HG02943 (cell line): ENCODE data around the gene OR10K2.
"Not testable (repeated sequence)": the region's sequence is repeated elsewhere in the genome, so short reads cannot be mapped to it uniquely, and the experiment has no call there.

ENCODE experiments used
- ATAC-seq: cut with Tn5 transposase; IDR thresholded peaks from one replicate; pipeline ENCODE4 v1.9.1; 2021; ENCODE audit warnings: mild to moderate bottlenecking, low read depth, moderate library complexity; ENCODE audit not compliant: unreplicated experiment

OR10K2 gene, protein sequence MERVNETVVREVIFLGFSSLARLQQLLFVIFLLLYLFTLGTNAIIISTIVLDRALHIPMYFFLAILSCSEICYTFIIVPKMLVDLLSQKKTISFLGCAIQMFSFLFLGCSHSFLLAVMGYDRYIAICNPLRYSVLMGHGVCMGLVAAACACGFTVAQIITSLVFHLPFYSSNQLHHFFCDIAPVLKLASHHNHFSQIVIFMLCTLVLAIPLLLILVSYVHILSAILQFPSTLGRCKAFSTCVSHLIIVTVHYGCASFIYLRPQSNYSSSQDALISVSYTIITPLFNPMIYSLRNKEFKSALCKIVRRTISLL

DNA sequence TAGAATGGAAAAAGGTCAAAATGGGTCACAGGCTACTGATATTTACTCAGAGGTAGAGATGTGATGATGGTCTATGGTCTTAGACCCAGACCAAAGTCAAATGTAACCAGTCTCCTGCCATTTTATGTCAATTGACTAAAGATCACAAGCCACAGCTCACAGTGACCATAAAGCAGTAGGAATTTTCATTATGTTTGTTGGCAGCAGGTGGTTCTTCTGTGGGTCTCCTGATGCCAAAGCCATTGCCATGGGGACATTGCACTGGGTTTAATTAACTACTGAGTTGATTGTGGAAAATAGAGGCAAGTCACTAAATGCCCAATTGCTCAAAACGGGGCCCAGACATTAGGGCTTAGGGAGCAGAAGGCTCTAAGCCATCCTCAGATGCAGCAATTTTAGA is at the start of gene OR10K2:
TSS of gene OR10K2 (minus strand) at position 101 of the 400 bp plus-strand sequence. CDS start 5,371 bp downstream, outside the sequence.
- no peak for ATAC-seq

DNA sequence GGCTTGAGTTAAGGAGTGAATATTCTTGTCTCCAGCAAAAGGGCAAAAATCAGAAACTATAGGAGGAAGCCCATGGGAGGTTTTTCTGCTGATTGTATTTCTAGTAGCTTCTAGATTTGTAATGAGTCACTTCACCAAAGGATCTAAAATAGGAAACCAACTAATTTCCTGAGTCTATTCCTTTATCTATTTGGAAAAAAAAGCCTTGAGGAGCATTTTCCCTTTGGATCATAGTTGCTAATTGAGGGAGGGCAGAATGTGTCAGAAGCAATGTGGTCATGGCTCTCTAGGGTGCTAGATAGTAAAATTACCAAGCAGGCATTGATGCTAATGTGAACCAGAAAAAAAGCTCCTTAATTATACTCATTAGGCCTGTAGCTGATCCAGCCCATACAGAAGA is 45.9 kb upstream of the OR10K2 start, which contains the start of gene OR10R2:
TSS of gene OR10R2 (plus strand) at position 301 of the 400 bp plus-strand sequence. CDS start 106 bp downstream, outside the sequence.
- no peak for ATAC-seq

DNA sequence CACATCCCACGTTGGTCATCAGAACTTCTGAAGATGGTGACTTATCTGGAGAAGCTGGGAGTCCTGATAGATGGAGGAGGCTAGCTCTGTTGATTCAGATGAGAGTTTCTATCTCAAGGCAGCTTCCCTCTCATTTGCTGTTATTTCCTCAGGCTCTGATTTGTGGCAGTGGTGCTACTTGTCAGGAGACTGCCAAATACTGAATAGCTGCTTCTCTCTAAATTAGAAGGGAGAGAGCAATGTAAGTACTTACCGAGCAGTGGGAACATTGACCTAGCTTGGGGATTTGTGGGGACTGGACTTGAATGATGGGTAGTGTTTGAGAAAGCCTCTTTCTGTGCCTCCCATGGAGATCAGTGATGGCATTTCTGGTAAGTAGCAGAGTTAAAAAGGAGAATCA is 35.5 kb upstream of the OR10K2 start, which contains the start of gene OR10K1:
TSS of gene OR10K1 (plus strand) at position 301 of the 400 bp plus-strand sequence. CDS start 3,728 bp downstream, outside the sequence.
- no peak for ATAC-seq

DNA sequence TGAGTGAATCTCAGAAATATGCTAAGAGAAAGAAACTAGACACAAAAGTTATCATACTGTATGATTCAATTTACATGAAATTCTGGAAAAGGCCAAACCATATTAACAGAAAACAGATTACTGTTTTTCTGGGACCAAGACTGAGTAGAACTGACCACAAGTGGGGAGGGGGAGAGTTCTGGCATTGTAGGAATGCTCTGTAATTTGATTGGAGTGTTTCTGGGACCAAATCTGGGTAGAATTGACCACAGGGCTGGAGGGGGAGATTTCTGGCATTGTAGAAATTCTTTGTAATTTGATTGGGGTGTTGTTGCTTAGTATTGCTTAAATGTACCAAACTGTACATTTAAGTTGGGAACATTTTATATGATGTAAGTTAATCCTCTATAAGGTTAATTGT is 32.2 kb upstream of the OR10K2 start:
- ATAC-seq: no peak

DNA sequence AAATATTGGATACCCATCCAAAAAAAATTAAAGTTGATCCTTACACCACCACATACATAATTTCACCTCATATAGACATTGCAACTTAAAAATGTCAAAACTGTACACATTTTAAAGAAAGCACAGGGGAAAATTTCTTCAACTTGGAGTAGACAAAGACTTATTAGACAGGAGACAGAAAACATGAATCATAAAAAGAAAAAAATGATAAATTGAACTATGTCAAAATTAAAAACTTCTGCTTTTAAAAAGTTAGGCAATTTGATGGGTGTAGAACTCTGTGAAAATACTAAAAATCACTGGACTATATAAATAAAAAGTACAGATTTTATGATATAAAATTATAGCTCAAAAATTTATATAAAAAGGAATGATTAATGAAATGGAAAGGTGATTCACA is 31.2 kb upstream of the OR10K2 start:
- no peak for ATAC-seq

DNA sequence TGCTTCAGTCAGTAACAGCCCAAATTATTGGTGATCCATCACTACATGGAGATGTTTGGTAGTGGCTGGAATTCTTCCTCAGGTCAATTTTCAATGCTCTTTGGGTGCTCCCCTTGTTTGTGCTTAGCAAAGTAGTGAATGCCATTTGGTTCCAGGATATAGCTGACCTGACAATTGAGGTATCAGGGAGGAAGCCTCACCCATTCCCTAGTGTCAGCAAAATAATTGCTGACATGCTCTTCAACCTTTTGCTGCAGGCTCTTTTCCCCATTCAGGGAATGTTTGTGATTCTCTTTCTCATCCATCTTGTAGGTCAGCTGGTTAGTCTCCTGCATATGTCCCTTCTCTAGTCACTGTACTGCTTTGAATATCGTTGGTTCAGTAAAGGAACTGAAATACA is 28.5 kb upstream of the OR10K2 start:
- ATAC-seq: no peak

DNA sequence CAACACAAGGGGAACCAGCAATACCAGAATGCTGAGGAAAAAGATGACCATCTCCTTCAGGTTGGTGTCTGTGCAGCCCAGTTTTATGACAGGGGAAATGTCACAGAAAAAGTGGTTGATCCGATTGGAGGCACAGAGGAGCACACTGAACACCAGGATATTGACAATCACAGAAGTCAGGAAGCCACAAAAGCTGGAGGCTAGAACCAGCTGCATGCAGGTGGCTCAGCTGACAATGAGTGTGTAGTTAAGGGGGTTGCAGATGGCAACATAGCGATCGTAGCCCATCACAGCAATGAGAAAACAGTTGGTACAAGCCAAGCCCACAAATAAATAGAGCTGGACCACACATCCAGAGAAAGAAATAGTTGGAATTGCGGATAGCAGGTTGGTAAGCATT is 19.3 kb upstream of the OR10K2 start:
- no peak for ATAC-seq

DNA sequence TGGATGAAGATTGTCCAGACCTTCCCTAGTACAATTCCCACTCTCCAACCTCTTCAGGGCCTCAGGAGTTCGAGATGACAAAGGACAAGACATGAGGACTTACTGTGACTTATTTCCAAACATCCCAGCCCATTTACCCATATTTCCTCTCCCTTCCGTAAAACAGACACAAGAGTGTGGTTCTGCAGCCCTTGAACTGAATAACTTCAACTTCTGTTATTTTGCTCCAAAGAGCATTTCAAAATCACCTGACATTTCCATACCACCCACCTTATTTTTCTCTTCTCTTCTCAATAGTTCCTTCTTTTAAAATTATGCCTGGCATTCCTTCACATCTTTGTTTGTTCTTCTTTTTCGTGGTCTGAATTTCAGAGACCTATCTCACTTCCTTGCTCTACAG is 8.7 kb upstream of the OR10K2 start:
- no peak for ATAC-seq

DNA sequence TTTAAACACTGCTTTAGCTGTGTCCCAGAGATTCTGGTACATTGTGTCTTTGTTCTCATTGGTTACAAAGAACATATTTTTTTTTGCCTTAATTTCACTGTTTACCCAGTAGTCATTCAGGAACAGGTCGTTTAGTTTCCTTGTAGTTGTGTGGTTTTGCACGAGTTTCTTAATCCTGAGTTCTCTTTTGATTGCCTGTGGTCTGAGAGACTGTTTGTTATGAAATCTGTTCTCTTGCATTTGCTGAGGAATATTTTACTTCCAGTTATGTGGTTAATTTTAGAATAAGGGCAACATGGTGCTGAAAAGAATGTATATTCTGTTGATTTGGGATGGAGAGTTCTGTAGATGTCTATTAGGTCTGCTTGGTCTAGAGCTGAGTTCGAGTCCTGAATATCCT is 4.1 kb upstream of the OR10K2 start:
- ATAC-seq: not testable (repeated sequence)

DNA sequence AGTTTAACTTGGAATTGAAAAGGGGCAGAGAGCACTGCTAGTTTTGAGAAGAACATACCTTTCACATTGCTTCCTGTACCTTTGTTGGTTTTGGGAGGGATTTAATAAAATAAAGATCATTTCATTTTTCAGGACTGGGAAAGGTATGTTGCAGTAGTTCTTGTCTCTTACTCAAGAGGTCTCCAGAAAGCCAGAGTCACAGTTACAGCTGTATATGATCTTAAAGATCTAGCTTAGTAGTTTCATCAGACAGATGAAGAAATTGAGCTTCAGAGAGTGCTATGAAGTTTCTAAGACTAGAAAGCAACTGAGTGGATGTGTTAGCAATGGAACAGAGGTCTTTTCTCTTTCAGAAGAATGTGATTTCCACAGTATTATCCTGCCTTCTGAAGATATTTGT is 1.0 kb downstream of the OR10K2 start:
- ATAC-seq: no peak

DNA sequence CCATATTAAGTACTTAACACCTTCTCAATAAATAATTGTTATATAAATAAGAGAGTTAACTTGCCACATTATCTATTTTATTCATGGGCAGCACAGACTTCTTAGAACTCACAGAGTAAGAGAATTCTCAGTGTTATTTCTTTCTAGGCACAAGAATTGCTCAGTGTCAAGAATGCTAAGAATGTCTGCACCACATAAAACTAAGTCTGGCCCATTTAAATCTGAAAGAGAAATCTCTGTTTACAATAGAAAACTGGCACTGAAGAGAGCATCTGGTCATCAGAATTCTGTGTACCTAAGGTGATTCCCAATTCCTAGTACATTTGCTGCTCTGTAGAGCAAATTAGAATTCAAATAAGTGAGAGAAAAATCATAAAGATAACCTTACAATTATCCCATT is 3.8 kb downstream of the OR10K2 start:
- ATAC-seq: no peak

DNA sequence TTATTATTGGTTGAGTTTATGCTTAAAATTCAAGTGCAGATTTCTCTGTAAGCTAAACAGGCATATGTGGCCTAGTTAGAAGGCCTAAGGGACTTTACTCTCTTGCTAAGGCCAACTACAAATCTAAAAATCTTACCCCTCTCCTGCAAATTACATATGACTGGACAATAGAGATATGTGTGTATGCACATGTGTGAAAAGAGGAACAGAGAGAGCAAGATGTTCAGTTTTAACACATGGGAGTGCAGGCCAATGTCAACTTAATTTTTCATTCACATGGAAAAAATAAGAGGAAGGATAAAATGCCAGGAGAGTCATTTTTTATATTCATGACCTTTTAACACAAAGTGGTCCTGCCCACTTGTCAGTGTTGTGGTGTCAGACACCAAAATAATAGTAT is 8.5 kb downstream of the OR10K2 start:
- ATAC-seq: no peak

DNA sequence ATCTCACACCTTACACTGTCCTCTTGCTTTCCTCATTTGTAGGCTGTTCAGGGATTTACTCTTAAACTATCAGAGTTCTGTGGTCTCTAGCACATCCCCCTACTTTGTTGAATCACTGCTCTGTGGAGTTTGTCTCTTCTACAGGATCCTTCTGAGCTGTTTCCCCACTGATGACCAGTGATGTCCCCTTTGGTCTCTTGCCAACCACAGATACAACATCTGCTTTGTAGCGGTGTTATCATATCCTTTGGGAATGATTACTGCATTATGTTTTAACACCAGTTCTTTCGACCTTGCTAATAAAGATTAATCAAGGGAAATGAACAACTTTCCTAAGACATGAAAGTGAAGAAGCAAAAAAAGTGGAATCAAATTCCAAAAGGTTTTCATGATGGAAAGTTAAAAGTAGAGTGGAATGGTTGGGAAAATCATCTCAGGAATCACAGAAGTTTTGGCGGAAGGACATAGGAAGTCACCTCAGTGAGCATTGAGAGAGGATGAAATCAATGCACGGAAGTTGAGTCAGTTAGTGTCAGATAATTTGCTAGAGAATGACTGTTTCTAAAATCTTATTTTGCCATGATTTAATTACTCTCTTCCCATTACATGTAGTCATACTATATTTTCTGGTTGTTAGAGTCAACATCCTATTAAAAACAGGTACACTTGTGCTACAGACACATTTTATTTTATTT is 11.2 kb downstream of the OR10K2 start:
- no peak for ATAC-seq

DNA sequence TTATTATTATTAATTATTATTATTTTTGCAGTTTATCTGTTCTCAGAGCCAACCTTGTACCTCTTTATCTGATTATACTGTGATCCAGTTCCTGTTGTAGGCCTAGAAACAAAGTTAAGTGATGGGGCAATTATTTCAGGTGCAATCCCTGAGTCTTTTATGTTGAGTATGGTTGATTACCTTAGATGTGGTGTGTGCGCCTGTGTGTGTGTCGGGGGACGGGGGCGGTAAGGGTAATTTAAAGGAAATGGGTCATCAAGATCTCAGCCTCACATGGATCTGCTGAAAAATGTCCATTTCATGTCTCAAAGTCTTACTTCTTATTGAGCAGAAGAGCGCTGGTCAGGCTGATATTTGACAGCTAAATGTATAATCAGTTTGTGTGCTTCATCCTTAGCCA is 18.9 kb downstream of the OR10K2 start:
- ATAC-seq: no peak

DNA sequence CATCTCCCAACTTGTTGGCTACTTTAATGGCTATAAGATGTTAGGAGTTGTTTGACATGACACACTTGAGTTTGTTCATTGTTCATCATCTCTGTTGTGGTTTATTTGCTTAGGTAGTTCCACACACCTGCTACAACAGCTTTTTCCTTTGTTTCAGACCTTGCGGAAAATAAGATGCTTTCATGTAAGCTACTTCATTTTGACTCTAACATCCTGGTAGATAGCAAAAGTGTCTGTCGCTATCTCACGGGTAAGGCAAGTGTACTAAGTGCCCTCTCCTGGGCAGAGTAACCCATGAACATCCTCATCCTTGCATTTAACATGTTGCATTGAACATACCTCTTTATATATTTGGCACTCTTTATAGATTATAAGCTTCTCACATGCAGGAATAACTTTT is 25.2 kb downstream of the OR10K2 start:
- no peak for ATAC-seq

DNA sequence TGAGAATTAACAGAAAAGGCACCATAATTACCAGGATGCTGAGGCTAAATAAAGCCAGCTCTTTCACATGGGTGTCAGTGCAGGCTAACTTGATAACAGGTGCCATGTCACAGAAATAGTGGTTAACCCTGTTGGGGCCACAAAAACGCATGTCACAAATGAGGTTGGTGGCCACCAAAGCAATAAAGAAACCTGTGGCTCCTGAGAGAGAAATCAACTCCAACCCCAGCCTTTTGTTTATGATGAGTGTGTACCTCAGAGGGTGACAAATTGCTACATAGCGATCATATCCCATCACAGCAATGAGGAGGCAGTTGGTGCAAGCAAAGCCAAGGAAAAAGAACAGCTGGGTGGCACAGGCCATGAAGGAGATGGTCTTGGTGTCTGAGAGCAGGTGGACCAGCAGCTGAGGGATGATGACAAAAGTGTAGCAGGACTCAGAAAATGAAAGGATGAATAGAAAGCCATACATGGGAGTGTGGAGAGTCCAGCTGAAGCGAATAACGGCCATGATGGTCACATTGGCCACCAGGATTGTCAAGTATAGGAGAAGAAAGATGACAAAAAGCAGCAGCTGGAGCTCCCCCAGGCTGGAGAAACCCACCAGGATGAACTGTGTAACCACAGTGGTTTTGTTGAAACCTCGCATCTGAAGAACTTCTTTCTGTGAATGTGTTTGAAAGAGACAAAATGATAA is 27.1 kb downstream of the OR10K2 start, which contains the start of gene OR10T2:
TSS of gene OR10T2 (minus strand) at position 649 of the 697 bp plus-strand sequence. CDS start at position 649, 0 bp downstream.
- no peak for ATAC-seq

DNA sequence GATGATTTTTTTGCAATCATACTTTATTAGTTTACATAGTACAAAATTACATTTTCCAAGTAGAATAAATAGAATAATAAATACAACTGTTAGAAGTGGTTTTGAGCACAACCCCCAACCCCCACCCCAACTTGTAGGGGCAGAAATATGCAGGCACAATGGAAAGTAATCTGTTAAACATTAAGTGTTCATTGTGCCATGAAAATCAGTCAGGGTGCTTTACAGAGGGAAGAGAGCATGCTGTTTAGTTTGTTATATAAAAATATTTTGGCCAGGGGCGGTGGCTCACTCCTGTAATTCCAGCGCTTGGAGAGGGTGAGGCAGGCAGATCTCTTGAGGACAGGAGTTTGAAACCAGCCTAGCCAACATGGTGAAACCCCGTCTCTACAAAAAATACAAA is 29.4 kb downstream of the OR10K2 start:
- ATAC-seq: no peak

DNA sequence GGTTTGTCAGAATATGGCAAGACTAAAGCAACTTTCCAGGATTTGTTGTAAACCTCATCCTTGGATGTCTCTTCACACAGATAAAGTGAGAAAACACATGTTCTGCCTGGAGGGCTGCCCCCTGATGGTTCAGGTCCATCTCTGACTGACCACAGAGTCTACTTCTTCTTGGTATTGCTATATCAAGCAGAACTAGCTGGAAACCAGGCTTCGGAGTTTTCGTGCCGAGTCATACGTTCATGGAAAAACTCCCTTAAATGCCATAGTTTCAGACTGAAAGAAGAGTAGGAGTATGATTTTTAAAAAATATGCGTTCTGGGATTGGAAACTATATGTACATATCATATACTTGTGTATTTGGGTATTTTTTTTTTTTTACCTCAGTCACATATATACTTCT is 32.6 kb downstream of the OR10K2 start:
- no peak for ATAC-seq

DNA sequence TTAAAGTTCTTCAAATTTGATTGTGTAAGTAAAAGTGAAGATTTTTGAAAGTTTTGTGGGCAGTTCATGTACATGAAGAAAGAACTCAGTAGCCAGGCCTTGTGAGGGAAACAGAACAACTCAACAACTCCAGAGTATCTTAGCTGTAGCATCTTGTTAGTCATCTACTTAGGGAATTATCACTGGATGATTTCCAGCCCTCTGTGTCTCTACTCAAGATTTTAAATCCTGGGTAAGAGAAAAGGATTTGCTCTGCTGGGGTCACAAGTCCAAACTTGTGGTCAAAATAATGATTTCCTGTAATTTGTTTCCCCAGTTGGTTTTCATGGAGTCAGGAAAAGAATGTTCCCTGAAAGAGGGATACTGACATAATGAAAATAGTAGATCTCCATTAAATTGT is 34.9 kb downstream of the OR10K2 start:
- ATAC-seq: no peak

DNA sequence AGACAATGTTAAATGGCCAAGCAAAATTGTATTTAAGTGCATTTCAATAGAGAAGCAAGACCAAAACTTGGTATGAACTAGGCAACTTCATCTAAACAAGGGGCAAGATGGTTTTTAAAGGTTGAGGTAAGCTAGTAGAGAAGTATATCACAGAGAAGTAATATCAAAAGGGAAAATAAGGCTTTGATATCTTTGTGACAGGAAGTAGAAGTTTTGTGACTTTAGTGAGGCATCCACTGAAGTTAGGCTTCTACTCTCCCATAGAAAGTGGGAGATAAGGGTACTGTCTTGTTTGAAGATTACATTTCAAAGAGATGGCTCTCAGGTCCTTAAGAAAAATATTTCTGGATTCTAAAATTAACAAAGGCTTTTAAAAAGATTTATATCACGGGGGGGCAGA is 35.7 kb downstream of the OR10K2 start:
- no peak for ATAC-seq

DNA sequence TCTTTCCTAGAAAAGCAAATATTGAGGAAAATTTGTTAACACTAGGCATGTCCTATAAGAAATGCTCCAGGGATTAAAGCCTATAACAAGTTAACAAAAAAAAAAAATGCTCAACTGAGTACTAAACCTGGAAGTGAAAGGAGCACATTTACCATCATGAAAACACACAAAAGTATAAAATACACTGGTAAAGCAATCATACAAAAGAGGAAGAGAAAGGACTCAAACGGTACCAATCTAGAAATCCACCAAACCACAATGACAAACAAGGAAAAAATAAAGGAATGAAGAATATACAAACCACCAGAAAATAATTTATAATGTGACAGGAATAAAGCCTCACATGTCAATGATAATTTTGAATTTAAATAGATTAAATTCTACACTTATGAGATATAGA is 51.2 kb downstream of the OR10K2 start:
- no peak for ATAC-seq
